NAMALWA (cell line): ENCODE data around the gene RGPD6.
"Not testable (repeated sequence)": the region's sequence is repeated elsewhere in the genome, so short reads cannot be mapped to it uniquely, and the experiment has no call there.

Experiments used
- DNase-seq: peaks from one replicate; pipeline ENCODE4 v3.0.0-alpha.2; 2015; ENCODE audit warnings: low spot score

The RGPD6 gene

DNA sequence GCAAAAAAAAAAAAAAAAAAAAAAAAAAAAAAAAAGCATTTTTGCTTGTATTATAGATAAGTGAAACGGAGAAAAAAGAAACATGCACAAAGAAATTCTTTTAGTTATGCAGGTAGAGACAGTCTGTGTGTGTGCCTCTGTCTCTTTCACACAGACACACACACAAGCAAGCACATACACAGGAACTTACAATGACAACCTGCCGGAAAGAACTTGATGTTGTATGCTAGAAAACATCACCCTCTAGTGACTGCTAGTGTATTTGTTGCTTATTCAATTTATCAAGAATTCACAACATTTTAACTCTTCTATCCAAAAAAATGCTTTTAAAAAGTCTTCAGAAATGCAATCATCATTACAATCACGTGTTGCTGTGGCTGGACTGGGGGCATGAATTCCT, 95.8 kb downstream of the RGPD6 start:
- not testable (repeated sequence) for DNase-seq

GRCh38 chr2:110480084-110480483, 96.9 kb downstream of the RGPD6 start:
- DNase-seq = not testable (repeated sequence)

- DNase-seq = not testable (repeated sequence)
Measured at GRCh38 chr2:110477370-110477769, 99.7 kb downstream of the RGPD6 start.

- not testable (repeated sequence) for DNase-seq
Measured at GRCh38 chr2:110476952-110477351, 100.1 kb downstream of the RGPD6 start.

GRCh38 chr2:110475627-110476359, 101.2 kb downstream of the RGPD6 start:
- not testable (repeated sequence) for DNase-seq

DNA sequence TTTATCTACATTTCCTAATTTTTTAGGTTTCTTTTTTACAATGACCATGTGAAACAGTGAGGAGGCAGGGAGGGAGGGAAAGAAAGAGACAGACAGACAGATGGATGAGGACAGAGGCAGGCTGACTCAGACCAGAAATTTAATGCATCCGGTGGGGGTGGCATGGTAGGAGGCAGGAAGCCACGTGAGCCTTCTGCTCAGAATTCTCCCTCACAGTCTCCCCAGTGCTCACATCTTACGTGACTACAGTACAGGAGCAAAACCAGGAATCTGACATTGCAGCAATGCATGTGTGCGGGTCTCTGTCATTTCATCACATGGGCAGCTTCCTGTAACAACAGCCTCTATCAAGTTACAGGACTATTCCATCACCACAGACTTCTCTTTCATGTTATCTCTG, 102.1 kb downstream of the RGPD6 start:
- DNase-seq = not testable (repeated sequence)

- DNase-seq = not testable (repeated sequence)
Measured at GRCh38 chr2:110473059-110473358, 104.0 kb downstream of the RGPD6 start.

GRCh38 chr2:110472171-110473058, 104.6 kb downstream of the RGPD6 start, which contains the start of gene LIMS4:
LIMS4 (minus strand) TSS chr2:110472816; CDS start chr2:110472778, 38 bp downstream.
- not testable (repeated sequence) for DNase-seq

DNA sequence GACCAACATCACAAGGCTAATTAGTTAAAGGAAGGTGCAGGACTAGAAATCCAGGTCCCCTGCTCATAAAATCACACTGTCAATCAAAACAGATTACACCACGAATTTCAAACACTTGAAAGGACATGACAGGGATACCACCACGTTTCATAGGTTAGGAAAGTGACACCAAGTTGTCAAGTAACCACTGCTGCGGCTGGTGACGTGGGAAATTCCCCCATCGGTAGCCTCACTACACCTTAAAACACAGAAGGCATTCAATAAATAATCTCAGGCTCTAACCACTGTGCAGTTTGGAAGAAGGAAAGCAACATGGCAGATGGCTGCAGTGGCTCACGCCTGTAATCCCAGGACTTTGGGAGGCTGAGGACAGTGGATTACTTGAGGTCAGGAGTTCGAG, 108.1 kb downstream of the RGPD6 start:
- DNase-seq = not testable (repeated sequence)

DNA sequence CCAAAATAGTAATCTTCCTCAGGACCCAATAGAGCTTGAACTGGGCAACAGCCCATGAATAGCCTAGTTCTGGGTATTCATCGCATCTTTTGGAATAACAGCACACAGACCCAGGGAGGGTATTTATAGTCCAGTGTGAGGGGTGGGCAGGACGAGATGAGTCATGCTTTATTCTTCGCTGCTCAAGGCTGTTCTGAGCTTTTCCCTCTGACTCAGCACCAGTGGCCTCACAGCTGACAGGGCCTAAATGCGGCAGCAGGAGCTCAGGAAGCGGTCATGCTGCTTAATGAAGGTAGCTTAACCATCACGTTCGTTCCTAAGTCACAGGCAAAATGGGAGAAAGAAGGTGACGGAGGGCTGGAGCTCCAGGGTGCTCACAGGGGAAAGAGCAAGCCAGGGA, 111.7 kb downstream of the RGPD6 start:
- not testable (repeated sequence) for DNase-seq
